Measurements from ENCODE around the gene GRB7. TPM values are rescaled to one million over a fixed set of nuclear protein-coding genes. Genes with fewer than 3 reads are reported as not detected.

GRB7 gene
- total and polyA plus RNA-seq, 9 of the 15 experiments (the other 6 are each of a cell fraction or from before 2014, with no cell fraction given): 0.04 to 6.2 (median 2.2) TPM

- no peak for FAIRE-seq
- Histone ChIP-seq H3K27ac (ENCODE audit: extremely low read depth, low read depth, low read length) (no peak overlapping the region), H2AFZ (ENCODE audit: low read depth, low read length) (no peak overlapping the region), H3K9me1 (ENCODE audit: control insufficient read depth, insufficient read depth, low read length) (no peaks in the 10 kb centered on the region), H3K27me3 (ENCODE audit: control insufficient read depth in 2 of 2, insufficient read depth in 2 of 2, low read length in 2 of 2) (peaks cover 34 to 41% of the 10 kb centered on the region in 2 experiments), H4K20me1 (replicated peaks; ENCODE audit: control insufficient read depth, insufficient read depth, low read length) (no peaks in the 10 kb centered on the region), H3K4me2 (ENCODE audit: insufficient read depth, low read length) (no peak overlapping the region), H3K9ac (ENCODE audit: insufficient read depth in 1 of 2, low read depth in 2 of 2, low read length in 2 of 2) (no peak overlapping the region), H3K4me1 (replicated peaks in 1 of 2; ENCODE audit: control insufficient read depth in 2 of 2, insufficient read depth in 2 of 2, low read length in 2 of 2) (no peaks in the 10 kb centered on the region), H3K9me3 (replicated peaks; ENCODE audit: control insufficient read depth, insufficient read depth, low read depth, low read length) (no peaks in the 10 kb centered on the region), H3K79me2 (ENCODE audit: control insufficient read depth, insufficient read depth, low read length) (no peaks in the 10 kb centered on the region), H3K36me3 (ENCODE audit: control insufficient read depth, insufficient read depth, low read length) (no peaks in the 10 kb centered on the region), H3K4me3 (no peak overlapping the region)
- ChIA-PET CTCF (ENCODE audit: low intra/inter-chr PET ratio) (no interaction called here), POLR2A (no interaction called here)
- DNase-seq (ENCODE audit: extremely low read depth in 1 of 4, low spot score in 3 of 4): no peak
- intact Hi-C loops (cut with micrococcal nuclease): no loop called here
- ATAC-seq: no peak
- no peak for TF ChIP-seq SOX6 (IDR thresholded peaks at IDR 0.05)
- no TSS peak for BruUV-seq (replicated peaks)
- WGBS (ENCODE audit: insufficient coverage, low coverage, missing lambda C conversion rate): 0% methylated on average over 1 of the region's 3 CpGs
- in situ Hi-C loops (cut with MboI): no loop called here
These were observed 29.4 kb downstream of the GRB7 start for GRCh38 chr17:39767147-39767546.

- no peak overlapping the region for H3K27ac ChIP-seq (ENCODE audit: extremely low read depth, low read depth, low read length)
- POLR2A ChIA-PET: interaction anchor here (0.6 kb wide), 1 partner anchor 1864 kb away, joined by 3 read pairs; no protein-coding TSS in a partner anchor
- 4% methylated on average over 8 of the region's 8 CpGs for WGBS (ENCODE audit: insufficient coverage, low coverage, missing lambda C conversion rate)
- no peak overlapping the region for H3K4me3 ChIP-seq
- DNase-seq (ENCODE audit: extremely low read depth in 1 of 4, low spot score in 3 of 4) (no peak), FAIRE-seq (no peak), ATAC-seq (no peak)
- H3K36me3 ChIP-seq (ENCODE audit: control insufficient read depth, insufficient read depth, low read length): no peaks in the 10 kb centered on the region
- CTCF ChIA-PET (ENCODE audit: low intra/inter-chr PET ratio): interaction anchor here (0.6 kb wide), 1 partner anchor 12 kb away, joined by 3 read pairs; no protein-coding TSS in a partner anchor
- H3K4me1 ChIP-seq (replicated peaks in 1 of 2; ENCODE audit: control insufficient read depth in 2 of 2, insufficient read depth in 2 of 2, low read length in 2 of 2): no peaks in the 10 kb centered on the region
- in situ Hi-C loops (cut with MboI): no loop called here
- H3K9me1 ChIP-seq (ENCODE audit: control insufficient read depth, insufficient read depth, low read length): no peaks in the 10 kb centered on the region
- no peak overlapping the region for H3K4me2 ChIP-seq (ENCODE audit: insufficient read depth, low read length)
- no peaks in the 10 kb centered on the region for H4K20me1 ChIP-seq (replicated peaks; ENCODE audit: control insufficient read depth, insufficient read depth, low read length)
- BruUV-seq (replicated peaks): no TSS peak
- H2AFZ ChIP-seq (ENCODE audit: low read depth, low read length): no peak overlapping the region
- H3K79me2 ChIP-seq (ENCODE audit: control insufficient read depth, insufficient read depth, low read length): no peaks in the 10 kb centered on the region
- H3K9me3 ChIP-seq (replicated peaks; ENCODE audit: control insufficient read depth, insufficient read depth, low read depth, low read length): no peaks in the 10 kb centered on the region
- intact Hi-C loops (cut with micrococcal nuclease): no loop called here
- H3K27me3 ChIP-seq (ENCODE audit: control insufficient read depth in 2 of 2, insufficient read depth in 2 of 2, low read length in 2 of 2): peaks cover 29 to 35% of the 10 kb centered on the region in 2 experiments
- H3K9ac ChIP-seq (ENCODE audit: insufficient read depth in 1 of 2, low read depth in 2 of 2, low read length in 2 of 2): no peak overlapping the region
- TF ChIP-seq CBX8 (IDR thresholded peaks at IDR 0.05; ENCODE audit: borderline replicate concordance, extremely low read depth, low read depth, low read length, poor library complexity, severe bottlenecking): no peak
- no peak for TF ChIP-seq ZNF121 (CRISPR knock-in tag; conservative IDR thresholded peaks at IDR 0.05)
- TF ChIP-seq ZNF175 (CRISPR knock-in tag; IDR thresholded peaks at IDR 0.05; ENCODE audit: low read depth): no peak
- TF ChIP-seq HNRNPLL (IDR thresholded peaks at IDR 0.05; ENCODE audit: low read depth, low read length, poor library complexity, severe bottlenecking): no peak
- no peak for TF ChIP-seq ZNF398 (CRISPR knock-in tag; IDR thresholded peaks at IDR 0.05)
- TF ChIP-seq KLF1 (tag; IDR thresholded peaks at IDR 0.05): no peak
- TF ChIP-seq TBP (optimal IDR thresholded peaks at IDR 0.05; ENCODE audit: low read depth, low read length): no peak
- no peak for TF ChIP-seq ZNF592 (IDR thresholded peaks at IDR 0.05)
These were observed 32.3 kb downstream of the GRB7 start for GRCh38 chr17:39769974-39770587.

Data from K562 (cell line).